AG20443 (cell line): ENCODE results near the gene ANKRD9.

Source experiments
- DNase-seq: peaks from one replicate; pipeline ENCODE4 v3.0.0; 2012; ENCODE audit warnings: low spot score, mixed read lengths

ANKRD9 gene

GRCh38 chr14:102512793-102513300, 3.3 kb upstream of the ANKRD9 start:
- no peak for DNase-seq

GRCh38 chr14:102511538-102511937, 2.0 kb upstream of the ANKRD9 start:
- no peak for DNase-seq

GRCh38 chr14:102510616-102511520, 1.3 kb upstream of the ANKRD9 start:
- no peak for DNase-seq

GRCh38 chr14:102508774-102509745, 516 bp downstream of the ANKRD9 start:
- DNase-seq: peak; percentile 81

DNA sequence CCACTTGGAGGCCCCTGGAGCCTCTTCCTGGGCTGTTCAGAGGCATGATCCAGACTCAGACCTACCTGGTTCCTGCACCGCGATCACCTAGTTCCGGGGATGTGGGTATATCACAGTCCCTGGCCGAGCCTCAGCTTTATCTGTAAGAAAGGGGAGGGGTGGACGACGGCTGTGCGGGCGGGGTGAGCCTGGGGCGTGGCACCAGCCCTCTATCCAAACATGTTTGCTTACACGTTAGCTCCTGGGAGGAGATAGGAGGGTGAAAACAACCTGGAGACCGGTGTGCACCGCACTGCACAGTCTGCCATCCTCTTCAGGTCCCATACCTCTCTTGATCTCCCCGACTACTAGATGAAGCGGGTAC, 1.2 kb downstream of the ANKRD9 start:
- DNase-seq: no peak

DNA sequence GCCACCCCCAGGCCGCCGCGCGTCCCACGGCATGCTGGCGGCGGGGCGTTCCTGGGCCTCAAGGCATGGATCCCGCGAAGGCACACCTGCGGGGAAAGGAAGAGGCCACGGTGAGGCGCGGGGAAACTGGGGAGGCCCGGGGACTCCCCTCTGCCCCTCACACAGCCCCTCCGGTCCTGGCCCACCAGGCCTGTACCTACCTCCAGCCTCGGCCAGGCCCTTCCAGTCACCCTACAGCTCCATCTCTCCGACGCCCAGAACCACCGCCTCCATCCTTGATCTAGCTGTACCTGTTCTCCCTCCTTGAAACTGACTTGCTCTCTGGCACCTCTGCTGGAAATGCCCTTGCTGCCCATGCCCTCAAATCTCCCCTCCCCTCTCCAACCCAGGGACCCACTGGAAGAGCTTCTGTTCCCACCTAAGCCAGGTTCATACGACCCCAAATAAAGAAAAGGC, 1.7 kb downstream of the ANKRD9 start:
- no peak for DNase-seq

DNA sequence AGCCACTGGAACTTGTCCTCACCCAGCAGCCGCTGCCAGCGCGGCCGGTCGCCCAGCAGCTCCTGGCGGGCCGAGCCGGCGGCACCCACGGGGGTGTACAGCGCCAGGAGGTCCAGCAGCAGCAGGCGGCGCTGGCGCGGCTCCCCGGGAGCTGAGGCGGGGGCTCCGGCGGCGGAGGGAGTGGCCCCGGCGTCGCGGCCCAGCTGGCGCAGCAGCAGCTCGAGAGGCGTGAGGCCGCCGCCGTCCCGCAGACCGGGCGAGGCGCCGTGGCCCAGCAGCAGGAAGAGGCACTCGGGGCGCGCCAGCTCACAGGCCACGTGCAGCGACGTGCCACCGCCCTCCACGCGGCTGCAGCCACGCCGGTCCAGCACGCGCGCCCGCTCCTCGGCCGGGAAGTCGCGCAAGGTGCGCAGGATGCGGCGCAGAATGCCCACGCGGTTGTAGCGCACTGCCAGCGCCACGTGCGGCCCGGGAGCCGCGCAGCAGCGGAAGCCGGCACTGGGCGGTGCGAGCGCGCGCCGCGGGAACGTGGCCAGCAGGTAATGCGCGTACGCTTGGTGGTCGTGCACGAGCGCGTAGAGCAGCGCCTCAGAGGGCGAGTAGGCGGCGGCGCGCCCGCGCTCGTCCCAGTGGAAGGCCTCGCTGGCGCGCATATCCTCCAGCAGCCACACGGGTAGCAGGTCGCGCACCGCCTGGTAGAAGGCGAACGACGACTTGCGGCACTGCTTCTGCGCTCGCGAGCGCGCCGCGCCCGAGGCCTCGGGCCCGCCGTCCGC, 2.3 kb downstream of the ANKRD9 start:
- DNase-seq: no peak

- DNase-seq: no peak
Observed at GRCh38 chr14:102506626-102506925, 3.0 kb downstream of the ANKRD9 start.

DNA sequence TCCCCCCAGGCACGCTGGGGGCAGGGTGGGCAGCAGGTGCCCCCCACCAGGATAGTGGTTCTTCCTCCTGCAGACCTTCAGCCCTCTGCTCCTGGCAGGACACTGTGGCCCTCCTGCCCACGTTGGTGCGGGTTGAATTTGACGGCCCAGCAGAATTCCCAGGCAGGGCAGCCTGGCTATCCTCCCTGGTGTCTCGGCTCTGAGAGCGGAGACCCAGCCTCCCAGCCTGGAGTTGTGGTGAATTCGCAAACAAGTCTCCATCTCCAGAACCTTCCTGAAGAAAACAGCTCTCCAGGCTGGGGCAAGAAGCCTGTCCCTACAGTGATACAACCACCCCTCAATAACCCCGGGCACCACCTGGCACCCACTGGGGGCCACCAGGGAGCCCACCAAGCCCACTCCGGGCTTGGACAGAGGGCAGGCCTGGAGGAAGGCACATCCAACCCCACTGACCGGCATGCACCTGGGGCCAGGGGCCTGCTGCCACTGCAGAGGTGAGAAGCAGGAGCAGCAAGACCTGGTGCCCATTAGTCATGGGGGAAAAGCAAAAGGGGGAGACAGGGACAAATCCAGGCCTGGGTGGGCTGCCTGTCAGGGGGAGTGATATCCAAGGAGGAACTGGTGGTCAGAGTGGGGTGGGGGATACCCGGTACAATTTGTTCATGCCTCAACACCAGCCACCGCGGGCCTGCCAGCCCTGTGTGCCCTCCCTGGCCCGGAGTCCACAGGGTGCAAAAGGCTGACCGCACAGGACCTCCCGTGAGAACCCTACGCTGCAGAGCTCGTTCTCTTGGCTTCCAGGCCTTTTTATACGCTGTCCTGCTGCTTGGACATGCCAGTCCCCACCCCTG, 3.6 kb downstream of the ANKRD9 start:
- no peak for DNase-seq

- DNase-seq: no peak
Observed at GRCh38 chr14:102505000-102505619, 4.5 kb downstream of the ANKRD9 start.

- no peak for DNase-seq
Observed at GRCh38 chr14:102504328-102504999, 5.1 kb downstream of the ANKRD9 start.

- DNase-seq: no peak
Observed at GRCh38 chr14:102503641-102504327, 5.8 kb downstream of the ANKRD9 start.

DNA sequence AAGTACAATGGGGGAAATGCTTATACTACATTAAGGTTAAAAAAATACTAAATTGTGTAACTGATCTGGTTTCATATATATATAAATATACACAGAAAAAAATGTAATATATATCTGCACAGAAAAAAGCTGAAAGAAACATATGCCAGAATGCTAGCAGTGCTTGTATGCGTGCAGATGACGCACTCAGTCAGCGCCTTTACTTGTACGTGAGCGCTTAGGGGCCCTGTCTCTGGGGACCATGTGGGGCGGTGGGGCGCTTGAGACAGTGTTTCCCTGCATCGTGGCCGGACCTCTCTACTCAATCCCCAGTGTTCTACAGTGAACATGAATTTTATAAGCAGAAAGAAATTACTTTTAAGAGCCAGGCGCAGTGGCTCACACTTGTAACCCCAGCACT, 7.0 kb downstream of the ANKRD9 start:
- no peak for DNase-seq

GRCh38 chr14:102501751-102502315, 7.7 kb downstream of the ANKRD9 start:
- no peak for DNase-seq

- DNase-seq: no peak
Observed at GRCh38 chr14:102500713-102501112, 8.9 kb downstream of the ANKRD9 start.

DNA sequence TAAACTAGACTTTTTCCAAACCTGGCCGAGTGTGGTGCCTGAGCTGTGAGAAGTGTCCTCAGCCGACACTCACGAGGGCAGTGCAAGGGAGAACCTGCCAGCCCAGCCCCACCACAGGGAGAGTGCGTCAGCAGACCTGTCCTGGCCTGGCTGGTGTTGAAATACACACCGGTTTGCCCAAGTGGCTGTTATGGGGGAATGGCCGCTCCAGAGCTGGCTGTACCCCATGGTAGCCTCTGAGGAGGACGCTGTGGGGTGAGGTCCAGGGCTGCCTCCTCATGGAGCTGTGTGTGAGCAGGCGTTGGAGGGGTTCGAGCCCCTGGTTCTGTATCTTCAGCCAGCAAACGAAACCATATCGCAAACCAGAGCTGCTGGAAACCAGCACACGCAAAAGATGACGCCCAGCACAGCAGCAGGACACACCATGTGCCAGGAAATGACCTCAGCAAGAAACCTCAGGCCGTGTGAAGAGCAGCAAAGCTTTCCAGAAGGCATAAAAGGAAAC, 9.4 kb downstream of the ANKRD9 start:
- DNase-seq: peak; percentile 91

GRCh38 chr14:102499401-102500157, 10.0 kb downstream of the ANKRD9 start:
- DNase-seq: no peak

GRCh38 chr14:102498678-102499265, 10.8 kb downstream of the ANKRD9 start:
- DNase-seq: no peak
